HepG2 (cell line): ENCODE results near the gene GNB1. TPM values are rescaled to one million over a fixed set of nuclear protein-coding genes. Genes with fewer than 3 reads are reported as not detected.

ENCODE experiments used
- BRD4 ChIP-seq: sonication (generic); formaldehyde crosslinking; IDR thresholded peaks from 2 replicates; pipeline ENCODE4 v1.4.0; 2020; ENCODE audit warnings: missing genetic modification reagents
- GTF2F1 ChIP-seq: fragments of 150-350 bp; IDR thresholded peaks from 2 replicates; pipeline ENCODE4 v1.6.1; 2014; ENCODE audit warnings: low read length
- HES4 ChIP-seq: sonication (generic); formaldehyde crosslinking; IDR thresholded peaks from 2 replicates; pipeline ENCODE4 v1.9.0; 2021; ENCODE audit warnings: mild to moderate bottlenecking, missing genetic modification reagents, borderline replicate concordance
- KAT7 ChIP-seq: IDR thresholded peaks from 2 replicates; pipeline ENCODE4 v1.6.1; 2018; ENCODE audit warnings: borderline replicate concordance, missing compliant biosample characterization
- MEIS2 ChIP-seq: sonication (generic); formaldehyde crosslinking; IDR thresholded peaks from 2 replicates; pipeline ENCODE4 v1.9.0; 2021; ENCODE audit warnings: mild to moderate bottlenecking, missing genetic modification reagents
- PLSCR1 ChIP-seq: sonication (generic); formaldehyde crosslinking; IDR thresholded peaks from 2 replicates; pipeline ENCODE4 v1.5.0; 2020; ENCODE audit warnings: missing genetic modification reagents, mild to moderate bottlenecking, borderline replicate concordance
- RELA ChIP-seq: sonication (generic); formaldehyde crosslinking; IDR thresholded peaks from 2 replicates; pipeline ENCODE4 v1.4.0; 2020; ENCODE audit warnings: missing genetic modification reagents
- SALL2 ChIP-seq: sonication (generic); formaldehyde crosslinking; IDR thresholded peaks from 2 replicates; pipeline ENCODE4 v1.8.1; 2023; ENCODE audit warnings: mild to moderate bottlenecking, missing genetic modification reagents, inconsistent platforms
- SRSF4 ChIP-seq: fragments of 200-400 bp; formaldehyde crosslinking; IDR thresholded peaks from one replicate; pipeline ENCODE4 v1.6.1; 2018; ENCODE audit warnings: mild to moderate bottlenecking, low read depth, low read length, moderate library complexity; ENCODE audit not compliant: poor library complexity, severe bottlenecking
- ZBTB40 ChIP-seq, 2 experiments: fragments of 450-650 bp in 1 of 2; sonication (generic) in 1 of 2; formaldehyde crosslinking in 1 of 2; IDR thresholded peaks; 2 replicates each; pipeline versions ENCODE4 v1.6.1 to v1.8.0; 2016 to 2022; ENCODE audit warnings: antibody characterized with exemption in 1 of 2, mild to moderate bottlenecking in 1 of 2, missing genetic modification reagents in 1 of 2
- ZFX ChIP-seq: sonication (generic); formaldehyde crosslinking; IDR thresholded peaks from 2 replicates; pipeline ENCODE4 v1.4.0; 2020; ENCODE audit warnings: mild to moderate bottlenecking, low read depth, missing genetic modification reagents, moderate library complexity
- ZNF230 ChIP-seq: sonication (generic); formaldehyde crosslinking; IDR thresholded peaks from 2 replicates; pipeline ENCODE4 v1.4.0; 2020; ENCODE audit warnings: mild to moderate bottlenecking, missing genetic modification reagents
- ZNF33A ChIP-seq: sonication (generic); formaldehyde crosslinking; IDR thresholded peaks from 2 replicates; pipeline ENCODE4 v1.5.1; 2020; ENCODE audit warnings: missing genetic modification reagents, mild to moderate bottlenecking, moderate library complexity, borderline replicate concordance
- ZNF484 ChIP-seq: sonication (generic); formaldehyde crosslinking; IDR thresholded peaks from 2 replicates; pipeline ENCODE4 v1.5.1; 2020; ENCODE audit warnings: mild to moderate bottlenecking, low read depth, missing genetic modification reagents, borderline replicate concordance
- ZNF564 ChIP-seq: sonication (generic); formaldehyde crosslinking; IDR thresholded peaks from 2 replicates; pipeline ENCODE4 v1.8.1; 2023; ENCODE audit warnings: mild to moderate bottlenecking, missing genetic modification reagents
- ZSCAN31 ChIP-seq: sonication (generic); formaldehyde crosslinking; IDR thresholded peaks from 2 replicates; pipeline ENCODE4 v1.5.0; 2020; ENCODE audit warnings: low read depth, mild to moderate bottlenecking, missing genetic modification reagents
- polyA plus RNA-seq, 8 experiments: library from polyadenylated mRNA; depleted of rRNA in 3 of 8; stranded (reverse) in 7 of 8; unstranded in 1 of 8; fragments of >200 nt; fragmentation: Illumina TruSeq in 4 of 8; extraction: Trizol in 4 of 8; gene quantifications; 2 replicates each; pipeline versions ENCODE4 v1.2.1 to v1.2.3, GENCODE V29; 2011 to 2016; ENCODE audit warnings: low read depth in 4 of 8, missing spikeins in 1 of 8, mixed read lengths in 1 of 8; ENCODE audit not compliant: insufficient read depth in 1 of 8
- total RNA-seq, 5 experiments: library from RNA; depleted of rRNA; stranded (reverse); fragments of >200 nt; fragmentation: Illumina TruSeq; extraction: Trizol; gene quantifications; 2 replicates each; pipeline ENCODE4 v1.2.3, GENCODE V29; 2016; ENCODE audit warnings: low read depth in 1 of 5
- TF ChIP-seq, protein P1 (sequence below): sonication (generic); formaldehyde crosslinking; IDR thresholded peaks from 2 replicates; pipeline ENCODE4 v1.8.0; 2022; ENCODE audit warnings: mild to moderate bottlenecking, missing genetic modification reagents, borderline replicate concordance

GNB1 gene
- total and polyA plus RNA-seq, 2 of the 13 experiments (the other 11 are each of a cell fraction or from before 2014, with no cell fraction given): 66.2 to 327 TPM

DNA sequence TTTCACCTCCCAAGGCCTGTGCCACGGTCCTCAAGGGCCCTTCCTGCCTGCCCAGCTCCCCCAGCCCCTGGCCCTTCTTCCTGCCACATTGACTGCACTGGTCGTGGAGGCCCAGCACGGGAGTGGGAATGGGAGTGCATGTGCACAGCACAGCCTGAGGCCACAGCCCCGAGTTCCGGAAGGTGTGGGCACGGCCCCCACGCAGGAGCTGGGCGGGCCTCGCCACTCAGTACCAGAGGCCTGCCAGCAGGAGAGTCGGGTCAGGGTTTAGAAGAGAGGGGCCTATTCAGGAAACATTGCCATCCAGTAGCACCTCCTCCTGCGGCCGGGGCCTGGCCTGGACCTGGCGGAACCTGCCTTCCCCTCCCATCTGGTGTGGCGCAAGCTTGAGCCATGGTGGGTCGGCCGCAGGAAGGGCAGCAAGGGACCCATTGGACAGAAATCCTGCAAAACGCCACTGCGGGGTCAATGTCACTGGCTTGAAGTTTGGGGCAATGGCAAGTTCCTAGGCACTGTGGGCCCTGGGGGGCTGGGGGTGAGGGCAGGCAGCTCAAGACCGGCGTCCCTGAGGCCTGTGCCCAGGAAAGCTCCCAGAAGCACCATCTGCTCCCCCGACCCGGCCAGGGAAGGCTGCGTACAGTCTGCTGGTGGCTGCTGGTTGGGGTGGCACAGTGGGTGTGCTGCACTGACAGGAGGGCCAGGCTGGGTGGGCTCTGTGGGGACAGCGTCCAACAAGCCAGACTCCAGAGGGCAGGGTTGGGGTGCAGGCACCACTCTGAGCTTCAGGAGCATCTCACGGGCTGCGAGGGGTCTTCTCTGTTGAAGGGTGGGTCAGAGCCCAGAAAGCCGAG, 29.9 kb upstream of the GNB1 start (continued):
- TF ChIP-seq ZBTB40 (IDR thresholded peaks at IDR 0.05) (no peak), ZBTB40 (CRISPR knock-in tag; IDR thresholded peaks at IDR 0.05) (peak; percentile 60; the same call in 1 of the 2 replicates), GTF2F1 (no peak), ZNF484 (0 out of 2 replicates have a peak, but pooled peaks have one; percentile 73), SALL2 (CRISPR knock-in tag) (peak; percentile 46; the same call in 1 of the 2 replicates), ZNF33A (CRISPR knock-in tag) (no peak), ZNF230 (CRISPR knock-in tag) (peak; percentile 29; the same call in 1 of the 2 replicates), BRD4 (CRISPR knock-in tag) (peak; percentile 52; the same call in 1 of the 2 replicates), RELA (CRISPR knock-in tag) (no peak), SRSF4 (no peak), HES4 (CRISPR knock-in tag) (no peak), PLSCR1 (no peak), KAT7 (CRISPR knock-in tag) (0 out of 2 replicates have a peak, but pooled peaks have one; percentile 42), MEIS2 (CRISPR knock-in tag) (0 out of 2 replicates have a peak, but pooled peaks have one; percentile 18), ZSCAN31 (CRISPR knock-in tag) (peak; percentile 46; the same call in 1 of the 2 replicates), ZNF564 (CRISPR knock-in tag) (0 out of 2 replicates have a peak, but pooled peaks have one; percentile 61), ZFX (peak; percentile 96)
- TF ChIP-seq, protein P1, sequence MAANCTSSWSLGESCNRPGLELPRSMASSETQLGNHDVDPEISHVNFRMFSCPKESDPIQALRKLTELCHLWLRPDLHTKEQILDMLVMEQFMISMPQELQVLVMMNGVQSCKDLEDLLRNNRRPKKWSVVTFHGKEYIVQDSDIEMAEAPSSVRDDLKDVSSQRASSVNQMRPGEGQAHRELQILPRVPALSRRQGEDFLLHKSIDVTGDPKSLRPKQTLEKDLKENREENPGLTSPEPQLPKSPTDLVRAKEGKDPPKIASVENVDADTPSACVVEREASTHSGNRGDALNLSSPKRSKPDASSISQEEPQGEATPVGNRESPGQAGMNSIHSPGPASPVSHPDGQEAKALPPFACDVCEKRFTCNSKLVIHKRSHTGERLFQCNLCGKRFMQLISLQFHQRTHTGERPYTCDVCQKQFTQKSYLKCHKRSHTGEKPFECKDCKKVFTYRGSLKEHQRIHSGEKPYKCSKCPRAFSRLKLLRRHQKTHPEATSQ (CRISPR knock-in tag): no peak
